GM18868 (cell line): ENCODE measurements around the gene ADAM10.

Experiments
- ATAC-seq: cut with Tn5 transposase; IDR thresholded peaks from one replicate; pipeline ENCODE4 v1.9.1; 2021; ENCODE audit warnings: mild to moderate bottlenecking, moderate library complexity; ENCODE audit not compliant: unreplicated experiment

The ADAM10 gene

GRCh38 chr15:58726867-58727266 lies 22.6 kb downstream of the ADAM10 start:
- ATAC-seq, result peak; percentile 54

- ATAC-seq, result peak; percentile 94
Observed at GRCh38 chr15:58724466-58724865, 25.0 kb downstream of the ADAM10 start.

GRCh38 chr15:58717357-58717756 lies 32.1 kb downstream of the ADAM10 start:
- no peak for ATAC-seq

- ATAC-seq, result no peak
Observed at GRCh38 chr15:58716027-58716426, 33.5 kb downstream of the ADAM10 start.

- no peak for ATAC-seq
Observed at GRCh38 chr15:58715266-58715917, 34.1 kb downstream of the ADAM10 start.

DNA sequence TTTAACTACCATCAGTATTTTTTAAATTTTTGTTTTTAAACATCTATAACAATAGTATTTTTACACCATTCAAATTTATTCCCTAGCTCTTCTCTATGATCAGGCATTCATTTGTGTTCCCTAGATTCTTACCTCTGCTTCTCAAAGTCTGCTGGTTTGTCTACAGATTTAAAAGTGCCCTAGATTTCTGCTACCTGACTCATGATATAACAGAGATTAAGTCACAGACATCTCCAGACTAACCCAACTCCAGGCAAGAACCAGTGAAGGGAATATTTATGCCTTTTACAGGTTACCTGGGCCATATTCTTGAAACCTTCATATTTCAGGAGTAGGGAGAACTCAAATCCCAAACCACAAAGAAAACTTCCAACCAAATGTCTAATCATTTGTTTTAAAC lies 38.8 kb downstream of the ADAM10 start:
- ATAC-seq, result no peak

DNA sequence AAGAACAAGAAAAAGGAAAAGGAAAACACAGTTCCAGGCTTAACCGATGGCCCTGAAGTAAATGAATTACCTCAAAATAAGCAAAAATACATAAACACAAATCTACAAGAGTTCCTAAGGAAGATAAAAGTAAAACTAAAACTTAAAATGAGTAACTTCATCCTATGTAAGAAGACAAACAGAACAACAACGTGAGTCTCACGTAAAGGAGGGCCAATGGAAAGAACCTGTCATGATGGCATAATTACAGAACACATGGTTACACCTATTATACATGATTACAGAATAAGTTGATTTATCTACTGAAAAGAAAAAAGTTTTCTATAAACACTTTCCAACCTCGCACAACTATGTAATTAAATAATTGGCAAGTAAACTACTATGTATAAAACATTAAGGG lies 42.1 kb downstream of the ADAM10 start:
- no peak for ATAC-seq

- no peak for ATAC-seq
Observed at GRCh38 chr15:58705105-58705504, 44.4 kb downstream of the ADAM10 start.

DNA sequence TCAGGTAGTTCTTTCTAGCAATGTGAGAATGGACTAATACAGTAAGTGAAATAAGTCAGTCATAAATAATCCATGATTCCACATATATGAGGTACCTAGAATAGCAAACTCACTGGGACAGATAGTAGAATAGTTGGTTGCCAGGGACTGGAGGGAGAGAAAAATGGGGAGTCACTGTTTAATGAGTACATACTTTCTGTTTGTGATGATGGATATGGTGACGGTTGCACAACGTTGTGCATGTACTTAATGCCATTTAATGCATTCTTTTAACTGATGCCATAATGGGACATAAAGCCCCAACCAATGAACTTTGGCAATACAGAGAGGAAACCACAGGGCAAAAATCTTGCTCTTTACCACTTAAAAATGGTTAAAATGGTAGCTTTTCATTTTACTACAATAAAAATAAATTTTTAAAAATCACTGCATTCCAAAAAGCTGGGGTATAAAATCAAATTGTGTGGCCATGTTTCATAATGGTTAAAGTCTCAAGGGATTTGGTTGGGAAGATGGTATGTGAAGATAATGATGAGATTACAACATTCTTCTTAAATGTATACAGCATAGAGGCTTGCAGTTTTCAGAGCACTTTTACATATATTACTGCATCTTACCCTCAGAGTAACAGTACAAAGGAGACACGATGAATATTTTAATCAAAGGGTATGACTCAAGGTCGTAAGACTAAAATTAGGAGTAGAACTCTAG lies 45.2 kb downstream of the ADAM10 start:
- ATAC-seq, result no peak

GRCh38 chr15:58703610-58704009 lies 45.9 kb downstream of the ADAM10 start:
- ATAC-seq, result no peak

GRCh38 chr15:58702233-58702632 lies 47.3 kb downstream of the ADAM10 start:
- no peak for ATAC-seq

- no peak for ATAC-seq
Observed at GRCh38 chr15:58701376-58701775, 48.1 kb downstream of the ADAM10 start.

DNA sequence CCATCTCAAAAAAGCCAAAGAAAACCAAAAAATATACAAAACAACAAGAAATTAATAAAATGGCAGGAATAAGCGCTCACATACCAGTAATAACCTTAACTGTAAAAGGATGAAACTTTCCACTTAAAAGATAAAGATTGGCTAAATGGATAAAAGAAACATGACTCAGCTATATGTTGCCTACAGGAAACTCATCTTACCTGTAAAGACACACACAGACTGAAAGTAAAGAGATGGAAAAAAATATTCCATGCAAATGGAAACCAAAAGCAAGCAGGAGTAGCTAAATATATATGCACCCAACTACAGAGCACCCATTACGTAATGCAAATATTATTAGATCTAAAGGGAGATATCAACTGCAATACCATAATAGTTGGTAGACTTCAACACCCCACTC lies 49.7 kb downstream of the ADAM10 start:
- ATAC-seq, result no peak

- no peak for ATAC-seq
Observed at GRCh38 chr15:58698887-58699641, 50.4 kb downstream of the ADAM10 start.

GRCh38 chr15:58697220-58697619 lies 52.3 kb downstream of the ADAM10 start:
- no peak for ATAC-seq

- no peak for ATAC-seq
Observed at GRCh38 chr15:58696738-58697137, 52.8 kb downstream of the ADAM10 start.

DNA sequence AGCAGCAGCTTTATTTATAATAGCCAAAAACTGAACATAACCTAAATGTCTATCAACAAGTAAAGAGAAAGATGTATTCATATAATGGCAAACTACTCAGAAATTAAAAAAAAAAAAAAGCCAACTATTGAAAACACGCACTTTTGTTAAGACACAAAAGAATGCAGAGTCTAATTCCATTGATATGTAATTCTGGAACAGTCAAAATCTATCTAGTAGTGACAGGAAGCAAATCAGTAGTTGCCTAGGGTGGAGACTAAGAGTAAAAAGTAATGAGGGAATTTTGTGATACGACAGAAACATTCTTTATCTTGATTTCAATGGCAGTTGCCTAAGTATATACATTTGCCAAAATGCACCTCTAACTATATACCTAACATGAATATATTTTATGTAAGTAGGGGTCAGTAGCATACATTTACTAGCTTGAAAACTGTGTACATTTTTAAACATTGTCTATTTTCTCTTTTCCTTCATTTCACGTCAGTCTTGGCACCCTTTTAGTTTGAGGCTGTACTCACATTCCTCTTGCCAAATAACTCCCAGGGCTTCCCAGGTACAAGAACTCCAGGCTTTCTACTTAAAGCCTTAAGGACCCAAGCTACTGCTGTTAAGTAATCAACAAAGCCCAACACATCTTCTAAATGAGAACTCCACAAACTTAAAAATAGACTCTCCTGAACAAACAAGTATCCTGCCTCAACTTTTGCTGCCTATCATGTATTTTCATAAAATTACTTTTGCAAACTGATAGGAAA lies 54.7 kb downstream of the ADAM10 start:
- ATAC-seq, result no peak

GRCh38 chr15:58690703-58691102 lies 58.8 kb downstream of the ADAM10 start:
- no peak for ATAC-seq

DNA sequence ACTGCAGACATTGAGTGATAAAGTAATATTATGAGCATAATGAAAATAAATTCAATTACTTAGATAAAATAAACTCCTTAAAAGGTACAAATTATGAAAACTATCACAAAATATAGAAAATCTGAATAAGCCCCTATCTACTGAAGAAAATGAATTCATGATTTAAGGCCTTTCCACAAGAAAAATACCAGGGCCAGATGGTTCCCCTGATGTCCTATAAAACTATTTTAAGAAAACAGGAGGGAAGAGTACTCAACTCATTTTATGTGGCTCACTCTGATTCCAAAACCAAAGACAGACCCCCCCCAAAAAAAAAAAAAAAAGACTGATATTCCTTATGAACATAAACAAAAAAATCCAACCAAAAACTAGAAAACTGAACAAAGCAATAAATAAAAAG lies 59.9 kb downstream of the ADAM10 start:
- ATAC-seq, result no peak

- no peak for ATAC-seq
Observed at GRCh38 chr15:58686286-58686685, 63.2 kb downstream of the ADAM10 start.

DNA sequence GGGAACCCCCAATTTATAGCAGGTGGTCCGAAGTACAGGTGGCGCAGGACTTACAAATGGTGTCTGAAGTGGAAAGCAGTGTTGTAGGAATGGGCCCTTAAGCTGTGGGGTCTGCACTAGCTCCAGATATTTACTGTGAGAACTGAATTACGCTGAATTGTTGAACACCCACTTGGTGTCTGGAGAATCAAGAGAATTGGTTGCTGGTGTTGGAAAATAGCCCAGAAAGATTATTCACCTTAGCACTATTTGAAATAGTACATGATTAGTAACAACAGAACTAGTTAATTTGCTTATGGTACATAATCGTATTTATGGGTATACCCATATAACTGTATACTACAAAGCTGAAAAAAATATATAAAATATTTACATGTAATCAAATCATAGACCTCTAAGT lies 64.8 kb downstream of the ADAM10 start:
- no peak for ATAC-seq
